Spinal cord (tissue), 10 donors: ENCODE measurements around the gene CHRNA10. TPM values are rescaled to one million over a fixed set of nuclear protein-coding genes. Genes with fewer than 3 reads are reported as not detected.

Source experiments
- DNase-seq, 6 donors: peaks; one replicate each; pipeline versions ENCODE4 v3.0.0 to v3.0.0-alpha.2; 2013 to 2015; ENCODE audit warnings: low spot score in 6 of 6, low read depth in 4 of 6
- H3K27ac ChIP-seq: one replicate; pipeline ENCODE4 v1.5.1; 2013; ENCODE audit warnings: low read depth, low read length, control low read depth
- H3K27me3 ChIP-seq: one replicate; pipeline ENCODE4 v1.6.1; 2013; ENCODE audit warnings: low read length; ENCODE audit not compliant: control insufficient read depth, insufficient read depth
- H3K36me3 ChIP-seq: one replicate; pipeline ENCODE4 v1.6.1; 2013; ENCODE audit warnings: low read length; ENCODE audit not compliant: control insufficient read depth, insufficient read depth
- H3K4me1 ChIP-seq: one replicate; pipeline ENCODE4 v1.6.1; 2013; ENCODE audit warnings: low read length; ENCODE audit not compliant: control insufficient read depth, insufficient read depth
- H3K4me3 ChIP-seq: one replicate; pipeline ENCODE4 v1.5.1; 2013; ENCODE audit warnings: low read depth, low read length, control low read depth
- H3K9me3 ChIP-seq: one replicate; pipeline ENCODE4 v1.6.1; 2013; ENCODE audit warnings: low read length; ENCODE audit not compliant: control insufficient read depth, insufficient read depth
- WGBS: methylation state at CpG from one replicate; pipeline ENCODE4 v1.1.5; 2013; ENCODE audit warnings: missing lambda C conversion rate; ENCODE audit not compliant: insufficient coverage; 5-methylcytosine and 5-hydroxymethylcytosine counted together
- polyA plus RNA-seq, 2 donors: library from polyadenylated mRNA; unstranded; fragments of 120-200 nt; gene quantifications; one replicate each; pipeline ENCODE4 v1.2.1, GENCODE V29; 2013; ENCODE audit not compliant: insufficient read length in 2 of 2
- total RNA-seq, 2 donors: library from RNA; depleted of rRNA in 1 of 2; stranded (reverse); fragments of 120-200 nt in 1 of 2; fragments of >200 nt in 1 of 2; gene quantifications; one replicate each; pipeline versions ENCODE4 v1.2.3 to v1.2.4, GENCODE V29; 2013 to 2014
- donor health status: healthy.

The CHRNA10 gene
- total and polyA plus RNA-seq, 4 donors = 0.40 to 2.6 (median 1.5) TPM

DNA sequence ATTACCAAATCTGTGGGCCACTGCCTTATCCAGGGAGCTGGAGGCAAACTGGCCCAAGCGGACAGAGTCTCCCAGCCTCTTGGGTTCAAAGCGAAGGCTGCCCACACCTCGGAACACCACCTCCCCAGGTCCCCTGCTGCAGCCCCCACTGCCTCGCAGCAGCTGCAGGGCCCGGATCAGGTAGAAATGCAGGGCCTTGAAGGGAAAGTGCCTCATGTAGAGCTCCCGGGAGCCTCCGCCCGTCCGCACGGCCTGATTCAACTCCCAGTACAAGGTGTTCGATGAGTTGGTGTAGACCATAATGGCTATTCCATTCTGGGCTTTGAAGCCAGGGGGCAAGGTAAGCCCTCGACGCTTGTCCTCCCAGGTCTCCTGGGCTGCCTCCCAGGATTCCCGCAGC lies 31.3 kb downstream of the CHRNA10 start:
- WGBS = over 99% methylated on average over 14 of the region's 14 CpGs
- peaks cover 4% of the 10 kb centered on the region for H3K27me3 ChIP-seq
- H3K27ac ChIP-seq = no peak overlapping the region
- H3K9me3 ChIP-seq = no peaks in the 10 kb centered on the region
- H3K4me3 ChIP-seq = no peak overlapping the region
- no peak for DNase-seq
- no peaks in the 10 kb centered on the region for H3K36me3 ChIP-seq
- H3K4me1 ChIP-seq = peaks cover 20% of the 10 kb centered on the region

DNA sequence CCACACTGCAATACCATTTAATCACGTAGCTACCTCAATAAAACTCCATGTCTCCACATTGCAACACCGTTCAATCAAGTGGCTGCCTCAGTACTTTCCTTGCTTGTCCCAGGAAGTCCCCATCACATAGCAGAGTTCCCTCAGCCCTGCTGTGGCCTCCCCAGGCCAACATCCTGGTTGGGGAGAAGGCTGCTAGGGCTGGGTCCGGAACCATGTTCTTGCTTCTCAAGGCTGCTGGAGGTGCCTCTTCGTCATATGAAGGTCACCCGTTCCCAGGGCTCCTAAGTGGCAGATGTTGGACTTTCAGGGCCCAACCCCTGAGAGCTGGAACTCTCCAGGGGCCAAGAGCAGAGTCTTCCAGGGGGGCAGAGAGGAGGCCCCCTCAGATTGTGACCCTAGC lies 32.7 kb downstream of the CHRNA10 start:
- peaks cover 20% of the 10 kb centered on the region for H3K4me1 ChIP-seq
- H3K27ac ChIP-seq = no peak overlapping the region
- H3K36me3 ChIP-seq = no peaks in the 10 kb centered on the region
- H3K9me3 ChIP-seq = no peaks in the 10 kb centered on the region
- H3K4me3 ChIP-seq = no peak overlapping the region
- WGBS = 97% methylated on average over 4 of the region's 5 CpGs
- no peak for DNase-seq
- peaks cover 4% of the 10 kb centered on the region for H3K27me3 ChIP-seq

GRCh38 chr11:3637201-3637600 lies 34.0 kb downstream of the CHRNA10 start:
- no peak overlapping the region for H3K27ac ChIP-seq
- WGBS = 79% methylated on average over 13 of the region's 13 CpGs
- no peaks in the 10 kb centered on the region for H3K27me3 ChIP-seq
- H3K4me3 ChIP-seq = no peak overlapping the region
- DNase-seq = no peak
- no peaks in the 10 kb centered on the region for H3K36me3 ChIP-seq
- H3K4me1 ChIP-seq = peaks cover 10% of the 10 kb centered on the region
- H3K9me3 ChIP-seq = no peaks in the 10 kb centered on the region

- 92% methylated on average over 12 of the region's 15 CpGs for WGBS
- Histone ChIP-seq H3K4me1 (no peaks in the 10 kb centered on the region), H3K27me3 (no peaks in the 10 kb centered on the region), H3K36me3 (no peaks in the 10 kb centered on the region), H3K4me3 (no peak overlapping the region), H3K9me3 (no peaks in the 10 kb centered on the region), H3K27ac (no peak overlapping the region)
- no peak for DNase-seq
Measured at GRCh38 chr11:3635641-3636375, 35.4 kb downstream of the CHRNA10 start.

DNA sequence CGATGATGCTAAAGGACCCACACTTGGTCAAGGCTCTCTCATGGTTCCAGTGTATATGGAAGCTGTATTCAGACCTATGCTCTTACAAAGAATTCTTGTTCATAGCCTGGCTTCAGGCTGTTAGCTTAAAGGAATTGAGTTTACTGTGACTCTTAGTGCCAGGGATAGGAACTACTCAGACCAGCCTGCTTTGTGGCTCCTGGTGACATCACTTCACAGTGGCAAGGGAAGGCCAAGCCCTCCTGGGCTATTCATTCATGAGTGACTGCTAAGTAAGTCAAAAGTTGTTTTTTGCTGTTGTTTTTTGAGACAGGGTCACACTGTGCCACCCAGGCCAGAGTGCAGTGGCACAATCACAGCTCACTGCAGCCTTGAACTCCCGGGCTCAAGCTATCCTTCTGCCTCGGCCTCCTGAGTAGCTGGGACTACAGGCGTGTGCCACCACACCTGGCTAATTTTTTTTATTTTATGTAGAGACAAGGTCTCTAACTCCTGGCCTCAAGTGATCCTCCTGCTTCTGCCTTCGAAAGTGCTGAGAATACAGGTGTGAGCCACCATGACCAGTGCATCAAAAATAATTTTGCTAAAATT lies 39.0 kb downstream of the CHRNA10 start:
- 88% methylated on average over 5 of the region's 5 CpGs for WGBS
- Histone ChIP-seq H3K27ac (no peak overlapping the region), H3K4me1 (no peaks in the 10 kb centered on the region), H3K27me3 (no peaks in the 10 kb centered on the region), H3K9me3 (no peaks in the 10 kb centered on the region), H3K36me3 (no peaks in the 10 kb centered on the region), H3K4me3 (no peak overlapping the region)
- no peak for DNase-seq

GRCh38 chr11:3631331-3631730 lies 39.9 kb downstream of the CHRNA10 start:
- no peak for DNase-seq
- H3K4me3 ChIP-seq = no peak overlapping the region
- WGBS = 82% methylated on average over 2 of the region's 4 CpGs

DNA sequence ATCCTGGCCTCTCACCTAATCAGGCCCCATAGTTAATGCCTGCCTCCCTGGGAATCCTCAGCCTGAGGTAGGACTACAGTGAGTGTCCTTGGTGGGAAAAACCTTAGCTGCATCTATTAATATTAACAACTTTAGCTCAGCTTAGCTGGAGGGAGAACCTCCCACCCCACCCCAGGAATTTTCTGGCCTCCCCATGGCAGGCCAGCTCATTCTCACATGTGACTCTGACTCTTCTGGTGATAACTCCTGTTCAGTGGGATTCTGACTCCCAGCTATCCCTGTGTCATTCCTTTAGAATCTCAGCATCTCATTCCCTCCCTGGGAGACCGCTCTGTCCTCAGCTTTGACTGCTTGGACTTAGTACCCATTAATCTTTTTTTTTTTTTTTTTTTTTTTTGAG lies 43.9 kb downstream of the CHRNA10 start:
- Histone ChIP-seq H3K27me3 (no peaks in the 10 kb centered on the region), H3K27ac (no peak overlapping the region), H3K4me1 (no peaks in the 10 kb centered on the region), H3K9me3 (no peaks in the 10 kb centered on the region), H3K36me3 (no peaks in the 10 kb centered on the region), H3K4me3 (no peak overlapping the region)
- no peak for DNase-seq
- WGBS = no CpG with 5 or more reads among the region's 1 CpG

More at GRCh38 chr11:3631331-3631730, 39.9 kb downstream of the CHRNA10 start:
- H3K36me3 ChIP-seq = no peaks in the 10 kb centered on the region
- no peaks in the 10 kb centered on the region for H3K4me1 ChIP-seq
- no peaks in the 10 kb centered on the region for H3K27me3 ChIP-seq
- no peak overlapping the region for H3K27ac ChIP-seq
- H3K9me3 ChIP-seq = no peaks in the 10 kb centered on the region

GRCh38 chr11:3626250-3626960 lies 44.8 kb downstream of the CHRNA10 start:
- DNase-seq = no peak
- Histone ChIP-seq H3K27ac (no peak overlapping the region), H3K4me3 (no peak overlapping the region), H3K4me1 (no peaks in the 10 kb centered on the region), H3K27me3 (no peaks in the 10 kb centered on the region), H3K36me3 (no peaks in the 10 kb centered on the region), H3K9me3 (no peaks in the 10 kb centered on the region)
- 90% methylated on average over 20 of the region's 23 CpGs for WGBS

- DNase-seq = peak in 1 of 6 donors; percentile 12
- no peak overlapping the region for H3K4me3 ChIP-seq
- H3K36me3 ChIP-seq = no peaks in the 10 kb centered on the region
- 60% methylated on average over 1 of the region's 8 CpGs for WGBS
- H3K9me3 ChIP-seq = no peaks in the 10 kb centered on the region
- H3K27ac ChIP-seq = no peak overlapping the region
- H3K27me3 ChIP-seq = no peaks in the 10 kb centered on the region
- H3K4me1 ChIP-seq = no peaks in the 10 kb centered on the region
Measured at GRCh38 chr11:3623767-3624458, 47.3 kb downstream of the CHRNA10 start.
